AG04450 (cell line): ENCODE measurements around the gene PPP1R2. TPM values are rescaled to one million over a fixed set of nuclear protein-coding genes. Genes with fewer than 3 reads are reported as not detected.

Experiments used
- CTCF ChIA-PET: fragments of 300-600, 350-600 bp; formaldehyde crosslinking; extraction: SDS; loops from one replicate; lab custom pipeline; 2022; ENCODE audit warnings: antibody characterized with exemption, inconsistent platforms; lab: Charles Lee
- POLR2A ChIA-PET: fragments of 350-600 bp; formaldehyde crosslinking; extraction: SDS; loops from one replicate; lab custom pipeline; 2021; ENCODE audit warnings: antibody characterized with exemption, inconsistent platforms; lab: Yijun Ruan, JAX
- DNase-seq: peaks from one replicate; pipeline ENCODE4 v3.0.0-alpha.2; 2011; ENCODE audit warnings: low read depth, low spot score
- H3K27ac ChIP-seq: one replicate; pipeline ENCODE4 v1.5.1; 2012; ENCODE audit warnings: low read depth, low read length, control low read depth
- H3K27me3 ChIP-seq: one replicate; pipeline ENCODE4 v1.6.0; 2012; ENCODE audit warnings: low read length; ENCODE audit not compliant: control insufficient read depth, insufficient read depth
- H3K4me3 ChIP-seq: 2 replicates; pipeline ENCODE4 v1.5.1; 2011; ENCODE audit warnings: mild to moderate bottlenecking, low read depth, low read length, control low read depth
- H3K9me3 ChIP-seq: 2 replicates; pipeline ENCODE4 v1.5.1; 2012; ENCODE audit warnings: low read length; ENCODE audit not compliant: control insufficient read depth, insufficient read depth
- CTCF ChIP-seq: IDR thresholded peaks from 2 replicates; pipeline ENCODE4 v1.5.1; 2011; ENCODE audit warnings: low read depth, low read length, control low read depth, inconsistent platforms
- polyA plus RNA-seq: library from polyadenylated mRNA; depleted of rRNA; stranded (reverse); fragments of >200 nt; gene quantifications from 2 replicates; pipeline ENCODE4 v1.2.3, GENCODE V29; 2011

PPP1R2 gene
- polyA plus RNA-seq, 1 experiment: 84.3 TPM

GRCh38 chr3:195542316-195542697, 818 bp downstream of the PPP1R2 start:
- Histone ChIP-seq H3K27ac (no peak overlapping the region), H3K9me3 (no peaks in the 10 kb centered on the region; the same call in 1 of the 2 replicates), H3K27me3 (peaks cover 2% of the 10 kb centered on the region), H3K4me3 (peak overlapping the region; percentile 91)
- no peak for TF ChIP-seq CTCF
- no peak for DNase-seq
- ChIA-PET CTCF (interaction anchor here (0.8 to 2.6 kb wide), 6 partner anchors 20 to 860 kb away, joined by 3 to 16 read pairs (median 4); partner anchors contain the start of gene XXYLT1), POLR2A (interaction anchor here (0.6 to 2.5 kb wide), 6 partner anchors 47 to 856 kb away, joined by 3 to 15 read pairs (median 4); partner anchors contain the start of genes ACAP2, FAM43A and XXYLT1)

GRCh38 chr3:195540511-195540910, 2.6 kb downstream of the PPP1R2 start:
- no peak overlapping the region for H3K27ac ChIP-seq
- no peaks in the 10 kb centered on the region; the same call in 1 of the 2 replicates for H3K9me3 ChIP-seq
- no peak overlapping the region for H3K4me3 ChIP-seq
- TF ChIP-seq CTCF: no peak
- no peak for DNase-seq
- POLR2A ChIA-PET: no interaction called here
- CTCF ChIA-PET: interaction anchor here (0.7 kb wide), 1 partner anchor 1500 kb away, joined by 9 read pairs; no protein-coding TSS in a partner anchor
- peaks cover 2% of the 10 kb centered on the region for H3K27me3 ChIP-seq

DNA sequence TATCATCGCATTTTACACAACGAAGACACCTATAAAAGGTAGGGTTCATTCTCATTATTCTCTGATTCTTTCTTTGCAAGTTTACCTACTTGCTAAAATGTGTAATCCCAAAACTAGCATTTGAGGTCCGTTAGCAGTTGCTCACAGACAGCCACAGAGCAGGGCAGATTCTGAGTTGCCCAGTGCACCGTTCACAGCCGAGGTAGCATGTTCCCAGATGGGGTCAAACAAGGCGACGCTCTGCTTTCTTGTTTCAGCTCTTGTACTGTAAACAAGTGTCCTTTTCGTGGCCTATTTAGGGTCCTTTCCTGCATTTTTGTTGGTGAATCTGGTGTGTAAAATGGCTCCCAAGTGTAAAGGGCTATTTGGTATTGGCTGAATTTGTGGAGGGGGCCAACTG, 3.1 kb downstream of the PPP1R2 start:
- Histone ChIP-seq H3K9me3 (no peaks in the 10 kb centered on the region; the same call in 1 of the 2 replicates), H3K27ac (no peak overlapping the region), H3K27me3 (peaks cover 2% of the 10 kb centered on the region), H3K4me3 (no peak overlapping the region)
- TF ChIP-seq CTCF: no peak
- ChIA-PET POLR2A (no interaction called here), CTCF (no interaction called here)
- DNase-seq: no peak

DNA sequence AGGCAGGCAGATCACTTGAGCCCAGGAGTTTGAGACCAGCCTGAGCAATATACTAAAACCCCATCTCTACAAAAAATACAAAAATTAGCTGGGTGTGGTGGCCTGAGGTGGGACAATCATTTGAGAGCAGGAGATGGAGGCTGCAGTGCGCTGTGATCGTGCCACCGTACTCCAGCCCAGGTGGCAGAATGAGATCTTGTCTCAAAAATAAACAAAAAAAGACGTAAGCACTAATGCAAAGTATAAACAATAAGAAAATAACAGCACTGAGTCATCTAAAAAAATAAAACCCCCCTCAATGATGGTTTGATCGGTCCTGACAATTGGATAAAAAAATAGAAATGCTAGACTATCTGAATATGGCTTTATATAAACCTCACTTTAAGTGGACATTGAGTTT, 3.6 kb downstream of the PPP1R2 start:
- DNase-seq: no peak
- H3K4me3 ChIP-seq: no peak overlapping the region
- no peak for TF ChIP-seq CTCF
- no peaks in the 10 kb centered on the region; the same call in 1 of the 2 replicates for H3K9me3 ChIP-seq
- CTCF ChIA-PET: no interaction called here
- peaks cover 2% of the 10 kb centered on the region for H3K27me3 ChIP-seq
- H3K27ac ChIP-seq: no peak overlapping the region
- POLR2A ChIA-PET: no interaction called here

DNA sequence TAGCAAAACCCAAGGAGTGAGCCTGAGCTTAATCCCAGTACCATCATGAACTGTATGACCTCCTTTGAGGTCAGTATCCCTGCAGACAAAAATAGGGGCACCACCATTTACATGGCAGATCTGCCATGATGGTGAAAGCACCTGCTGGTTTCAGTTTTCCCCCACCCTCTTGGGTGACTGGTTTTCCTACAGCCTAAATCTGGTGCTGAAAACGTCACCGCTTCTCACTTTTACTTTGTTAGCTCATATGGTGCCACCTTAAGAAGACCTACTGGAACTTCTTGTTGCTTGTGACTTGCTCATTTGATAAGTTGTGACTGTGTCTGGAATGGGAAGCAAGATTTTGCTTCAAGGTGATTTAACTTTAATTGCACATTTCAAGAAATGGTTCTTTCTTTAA, 5.1 kb downstream of the PPP1R2 start:
- H3K27ac ChIP-seq: no peak overlapping the region
- ChIA-PET POLR2A (no interaction called here), CTCF (interaction anchor here (0.6 to 2.6 kb wide), 4 partner anchors 145 to 852 kb away, joined by 3 to 16 read pairs (median 4); partner anchors contain the start of gene XXYLT1)
- TF ChIP-seq CTCF: no peak
- no peaks in the 10 kb centered on the region for H3K27me3 ChIP-seq
- DNase-seq: no peak
- H3K9me3 ChIP-seq: no peaks in the 10 kb centered on the region; the same call in 1 of the 2 replicates
- no peak overlapping the region for H3K4me3 ChIP-seq
